ENCODE measurements around the gene LRIG1. TPM values are rescaled to one million over a fixed set of nuclear protein-coding genes. Genes with fewer than 3 reads are reported as not detected.

Gene LRIG1
- total RNA-seq, 1 donor from 2014 or later = 169 TPM

DNA sequence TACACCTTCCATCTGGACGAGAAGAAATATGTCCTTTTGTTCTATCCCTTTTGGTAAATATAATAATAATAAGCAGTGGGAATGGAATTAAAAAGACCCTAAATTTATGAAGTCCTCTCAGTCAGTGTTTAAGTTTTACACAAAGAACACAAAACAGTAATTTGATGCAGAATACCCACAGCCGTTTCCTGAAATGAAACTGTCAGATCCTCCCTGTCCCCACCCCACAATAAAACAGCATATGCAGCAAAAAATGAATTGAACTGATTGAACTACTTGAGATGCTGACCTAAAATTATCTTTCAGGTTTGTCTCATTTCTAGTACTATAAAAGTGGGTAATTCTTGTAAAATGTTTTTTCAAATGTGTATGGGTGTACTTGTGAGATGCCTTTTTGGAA is 2.2 kb upstream of the LRIG1 start:
- Histone ChIP-seq H3K4me1 (peaks cover 37% of the 10 kb centered on the region), H3K27me3 (no peaks in the 10 kb centered on the region), H3K4me2 (no peak overlapping the region), H3K9me3 (ENCODE audit: low read depth) (no peaks in the 10 kb centered on the region), H3K4me3 (no peak overlapping the region), H3K27ac (no peak overlapping the region), H4K20me1 (ENCODE audit: low read depth) (peaks cover 27% of the 10 kb centered on the region), H3K9ac (no peak overlapping the region), H3K79me2 (ENCODE audit: low read depth) (peaks cover 39% of the 10 kb centered on the region), H3K36me3 (no peaks in the 10 kb centered on the region), H3F3A (ENCODE audit: low read depth) (peaks cover 28% of the 10 kb centered on the region), H2AFZ (replicated peaks) (no peak overlapping the region)
- Mint-ChIP-seq H3K27ac (no peak overlapping the region), H3K4me1 (peaks cover 41% of the 10 kb centered on the region), H3K9me3 (no peaks in the 10 kb centered on the region), H3K4me3 (no peak overlapping the region), H3K27me3 (ENCODE audit: insufficient read depth, low read depth) (peaks cover 13% of the 10 kb centered on the region), H3K36me3 (no peaks in the 10 kb centered on the region)
- TF ChIP-seq EZH2phosphoT487 (IDR thresholded peaks at IDR 0.05) (no peak), EZH2 (IDR thresholded peaks at IDR 0.05) (no peak)
- TF ChIP-seq, protein P1, sequence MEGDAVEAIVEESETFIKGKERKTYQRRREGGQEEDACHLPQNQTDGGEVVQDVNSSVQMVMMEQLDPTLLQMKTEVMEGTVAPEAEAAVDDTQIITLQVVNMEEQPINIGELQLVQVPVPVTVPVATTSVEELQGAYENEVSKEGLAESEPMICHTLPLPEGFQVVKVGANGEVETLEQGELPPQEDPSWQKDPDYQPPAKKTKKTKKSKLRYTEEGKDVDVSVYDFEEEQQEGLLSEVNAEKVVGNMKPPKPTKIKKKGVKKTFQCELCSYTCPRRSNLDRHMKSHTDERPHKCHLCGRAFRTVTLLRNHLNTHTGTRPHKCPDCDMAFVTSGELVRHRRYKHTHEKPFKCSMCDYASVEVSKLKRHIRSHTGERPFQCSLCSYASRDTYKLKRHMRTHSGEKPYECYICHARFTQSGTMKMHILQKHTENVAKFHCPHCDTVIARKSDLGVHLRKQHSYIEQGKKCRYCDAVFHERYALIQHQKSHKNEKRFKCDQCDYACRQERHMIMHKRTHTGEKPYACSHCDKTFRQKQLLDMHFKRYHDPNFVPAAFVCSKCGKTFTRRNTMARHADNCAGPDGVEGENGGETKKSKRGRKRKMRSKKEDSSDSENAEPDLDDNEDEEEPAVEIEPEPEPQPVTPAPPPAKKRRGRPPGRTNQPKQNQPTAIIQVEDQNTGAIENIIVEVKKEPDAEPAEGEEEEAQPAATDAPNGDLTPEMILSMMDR (IDR thresholded peaks at IDR 0.05) = no peak
- no peak for DNase-seq (ENCODE audit: low spot score)

DNA sequence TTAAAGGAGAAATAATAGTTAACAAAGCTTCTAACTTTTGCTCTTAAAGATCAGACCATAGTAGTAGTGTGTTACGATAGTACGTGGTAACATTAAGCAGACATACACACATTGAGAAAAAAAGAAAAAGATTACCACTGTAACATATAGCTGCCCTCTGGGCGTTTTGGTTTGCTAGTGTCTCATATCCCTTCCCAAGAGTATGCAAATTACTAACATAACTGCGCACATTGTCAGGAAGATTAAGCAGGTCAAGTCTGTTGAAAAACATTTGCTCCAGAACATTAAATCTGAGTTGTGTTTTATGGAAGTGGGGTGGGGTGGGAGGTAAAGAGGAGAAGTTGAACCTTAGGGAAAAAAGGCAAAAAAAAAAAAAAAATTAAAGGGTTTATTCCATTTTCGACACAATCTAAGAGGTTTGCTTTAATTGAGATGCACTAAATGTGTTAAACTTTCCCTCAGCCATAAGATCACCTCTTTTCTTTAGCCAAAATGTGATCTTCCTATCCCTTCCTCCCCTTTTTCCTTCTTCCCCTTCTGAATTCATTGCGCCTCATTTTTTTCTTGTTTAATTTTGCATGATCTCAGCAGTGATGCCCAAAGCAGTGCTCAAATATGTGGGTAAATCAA is 1.5 kb upstream of the LRIG1 start:
- Mint-ChIP-seq H3K27me3 (ENCODE audit: insufficient read depth, low read depth) (peaks cover 13% of the 10 kb centered on the region), H3K4me3 (peak overlapping the region; percentile 88), H3K9me3 (no peaks in the 10 kb centered on the region), H3K27ac (no peak overlapping the region), H3K36me3 (no peaks in the 10 kb centered on the region), H3K4me1 (peaks cover 47% of the 10 kb centered on the region)
- H2AFZ ChIP-seq (replicated peaks) = no peak overlapping the region
- peaks cover 34% of the 10 kb centered on the region for H3F3A ChIP-seq (ENCODE audit: low read depth)
- no peaks in the 10 kb centered on the region for H3K9me3 ChIP-seq (ENCODE audit: low read depth)
- no peaks in the 10 kb centered on the region for H3K36me3 ChIP-seq
- peak overlapping the region; percentile 72 for H3K4me2 ChIP-seq
- no peak for TF ChIP-seq EZH2 (IDR thresholded peaks at IDR 0.05)
- TF ChIP-seq, protein P1 (IDR thresholded peaks at IDR 0.05) = no peak
- no peak for TF ChIP-seq EZH2phosphoT487 (IDR thresholded peaks at IDR 0.05)
- peaks cover 33% of the 10 kb centered on the region for H4K20me1 ChIP-seq (ENCODE audit: low read depth)
- H3K9ac ChIP-seq = no peak overlapping the region
- H3K79me2 ChIP-seq (ENCODE audit: low read depth) = peaks cover 46% of the 10 kb centered on the region
- no peak for DNase-seq (ENCODE audit: low spot score)
- H3K4me1 ChIP-seq = peaks cover 40% of the 10 kb centered on the region
- H3K4me3 ChIP-seq = no peak overlapping the region
- H3K27ac ChIP-seq = no peak overlapping the region
- no peaks in the 10 kb centered on the region for H3K27me3 ChIP-seq

DNA sequence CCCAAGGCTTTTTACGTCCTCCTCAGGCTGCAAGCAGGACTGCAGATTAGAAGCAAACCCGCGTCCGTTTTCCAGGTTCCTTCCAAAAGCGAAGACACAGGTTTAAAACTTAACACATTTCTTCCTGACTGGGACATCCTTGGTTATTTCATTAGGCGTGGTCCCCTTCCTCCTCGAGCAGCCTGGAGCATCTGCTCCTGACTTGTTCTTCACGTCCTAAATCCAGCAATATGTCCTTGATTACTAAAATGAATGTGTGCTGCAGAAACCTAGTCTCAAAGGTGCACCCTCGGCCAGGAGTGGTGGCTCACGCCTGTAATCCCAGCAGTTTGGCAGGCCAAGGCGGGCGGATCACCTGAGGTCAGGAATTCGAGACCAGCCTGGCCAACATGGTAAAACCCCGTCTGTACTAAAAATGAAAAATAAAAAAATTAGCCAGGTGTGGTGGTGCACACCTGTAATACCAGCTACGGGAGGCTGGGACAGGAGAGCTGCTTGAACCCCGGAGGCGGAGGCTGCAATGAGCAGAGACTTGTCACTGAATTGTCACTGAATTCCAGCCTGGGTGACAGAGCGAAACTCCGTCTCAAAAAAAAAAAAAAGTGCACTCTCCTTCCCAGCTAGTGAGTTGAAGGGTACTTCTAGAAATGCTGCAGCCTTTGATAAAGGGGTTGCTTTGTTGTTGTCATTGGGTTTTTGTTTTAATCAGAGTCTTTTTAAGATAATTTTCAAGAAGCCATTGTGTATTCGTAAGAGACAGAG is 842 bp upstream of the LRIG1 start:
- H3K27me3 ChIP-seq = no peaks in the 10 kb centered on the region
- peaks cover 47% of the 10 kb centered on the region for H3K4me1 ChIP-seq
- no peak for TF ChIP-seq EZH2phosphoT487 (IDR thresholded peaks at IDR 0.05)
- TF ChIP-seq, protein P1 (IDR thresholded peaks at IDR 0.05) = no peak
- TF ChIP-seq EZH2 (IDR thresholded peaks at IDR 0.05) = no peak

More for the DNA sequence above, 842 bp upstream of the LRIG1 start:
- peak overlapping the region; percentile 42 for H3K27ac ChIP-seq
- H3F3A ChIP-seq (ENCODE audit: low read depth) = peaks cover 41% of the 10 kb centered on the region
- H3K4me1 Mint-ChIP-seq = peaks cover 53% of the 10 kb centered on the region
- DNase-seq (ENCODE audit: low spot score) = no peak
- peaks cover 13% of the 10 kb centered on the region for H3K27me3 Mint-ChIP-seq (ENCODE audit: insufficient read depth, low read depth)
- H3K9ac ChIP-seq = no peak overlapping the region
- peak overlapping the region; percentile 88 for H3K4me3 Mint-ChIP-seq
- peaks cover 53% of the 10 kb centered on the region for H3K79me2 ChIP-seq (ENCODE audit: low read depth)
- peak overlapping the region; percentile 28 for H2AFZ ChIP-seq (replicated peaks)
- H3K9me3 ChIP-seq (ENCODE audit: low read depth) = no peaks in the 10 kb centered on the region
- H3K9me3 Mint-ChIP-seq = no peaks in the 10 kb centered on the region
- peak overlapping the region; percentile 72 for H3K4me2 ChIP-seq
- peak overlapping the region; percentile 36 for H3K4me3 ChIP-seq
- no peaks in the 10 kb centered on the region for H3K36me3 Mint-ChIP-seq
- no peaks in the 10 kb centered on the region for H3K36me3 ChIP-seq
- H3K27ac Mint-ChIP-seq = peak overlapping the region; percentile 76
- peaks cover 40% of the 10 kb centered on the region for H4K20me1 ChIP-seq (ENCODE audit: low read depth)

Data from neural progenitor cell (in vitro differentiated cells).